H7 (cell line): Measurements from ENCODE around the gene RETNLB. TPM values are rescaled to one million over a fixed set of nuclear protein-coding genes. Genes with fewer than 3 reads are reported as not detected.

Experiments used
- DNase-seq: peaks from one replicate; pipeline ENCODE4 v3.0.0; 2012
- H3K27me3 ChIP-seq: 2 replicates; pipeline ENCODE4 v1.6.0; 2011; ENCODE audit warnings: mild to moderate bottlenecking, low read length; ENCODE audit not compliant: control insufficient read depth, insufficient read depth
- H3K36me3 ChIP-seq: replicated peaks from 2 replicates; pipeline ENCODE4 v1.5.1; 2011; ENCODE audit warnings: low read length; ENCODE audit not compliant: control insufficient read depth, insufficient read depth
- H3K4me3 ChIP-seq: 2 replicates; pipeline ENCODE4 v1.5.1; 2011; ENCODE audit warnings: low read depth, mild to moderate bottlenecking, control low read depth, low read length, moderate library complexity; ENCODE audit not compliant: insufficient read depth
- total RNA-seq: library from RNA; depleted of rRNA; stranded (reverse); fragments of >200 nt; shearing (Covaris generic); gene quantifications from 2 replicates; pipeline ENCODE4 v1.2.3, GENCODE V29; 2014; rRNA removed

Gene RETNLB
- total RNA-seq, 1 experiment from 2014 or later: not detected

DNA sequence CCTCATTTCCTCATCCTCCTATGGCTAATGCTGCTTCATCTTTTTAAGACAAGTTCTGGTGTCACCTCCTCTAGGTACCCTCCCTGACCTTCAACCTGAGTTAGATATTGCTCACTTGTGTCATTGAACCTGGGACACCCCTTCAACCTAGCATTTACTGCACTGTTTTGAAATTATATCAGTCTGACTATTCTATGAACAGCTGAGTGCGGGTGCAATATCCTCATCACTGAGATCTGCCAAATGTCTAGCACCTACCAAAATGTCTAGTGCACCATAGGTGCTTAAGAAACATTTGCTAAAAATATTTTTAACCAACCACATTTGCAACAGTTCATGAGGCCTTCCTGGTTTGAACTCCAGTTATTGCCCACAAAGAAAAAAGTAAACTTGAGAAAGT is 34.5 kb downstream of the RETNLB start:
- no peak overlapping the region for H3K4me3 ChIP-seq
- H3K36me3 ChIP-seq: no peaks in the 10 kb centered on the region
- no peaks in the 10 kb centered on the region for H3K27me3 ChIP-seq
- no peak for DNase-seq

DNA sequence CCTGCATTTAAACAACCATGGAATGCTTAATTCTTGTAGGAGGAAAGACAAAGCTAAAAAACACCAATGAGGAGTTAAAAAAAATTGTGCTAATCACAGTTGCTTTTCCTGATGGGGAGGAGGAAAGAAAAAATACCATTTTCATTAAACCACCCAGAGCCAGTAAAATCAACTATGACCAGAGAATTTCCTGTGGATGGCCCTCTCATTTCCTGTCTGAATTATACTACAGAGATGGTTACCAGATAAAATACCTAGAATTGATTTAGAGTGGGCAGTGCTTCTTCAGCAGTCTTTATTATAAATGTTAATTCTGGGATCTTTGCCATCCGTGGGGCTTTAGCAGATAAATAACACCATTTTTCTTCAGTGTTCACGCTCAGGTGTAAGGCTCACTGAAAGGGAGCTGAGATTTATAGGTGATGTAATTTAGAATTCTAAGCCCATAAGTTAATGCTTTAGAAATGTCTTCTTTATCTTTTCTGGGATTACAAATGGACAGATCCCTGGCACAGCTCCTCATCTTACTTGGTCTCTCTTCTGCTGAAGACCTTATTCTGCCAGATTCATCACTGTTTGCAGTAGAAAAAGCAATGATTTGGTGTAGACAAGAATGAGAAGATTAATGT is 37.9 kb downstream of the RETNLB start:
- H3K4me3 ChIP-seq: no peak overlapping the region
- H3K27me3 ChIP-seq: no peaks in the 10 kb centered on the region
- no peak for DNase-seq
- no peaks in the 10 kb centered on the region for H3K36me3 ChIP-seq

DNA sequence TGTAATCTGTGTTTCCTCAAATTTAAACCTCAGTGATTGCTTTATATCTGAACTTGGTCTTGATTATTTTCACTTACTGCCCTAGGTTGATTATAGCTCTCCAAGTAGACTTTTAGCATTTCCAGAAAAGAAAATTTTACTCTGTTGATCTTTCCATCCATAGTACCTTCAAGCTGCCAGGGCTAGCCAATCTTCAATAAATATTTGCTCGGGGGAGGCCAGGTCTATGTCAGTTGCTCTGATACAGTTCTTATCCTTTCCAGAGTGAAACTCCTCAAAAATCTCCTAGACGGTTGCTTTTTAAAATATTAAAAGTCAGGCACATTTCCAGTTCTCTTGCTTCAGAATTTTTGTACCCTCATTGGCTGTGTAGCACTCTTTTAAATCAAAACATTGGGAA is 38.8 kb downstream of the RETNLB start:
- H3K4me3 ChIP-seq: no peak overlapping the region
- H3K36me3 ChIP-seq: no peaks in the 10 kb centered on the region
- no peaks in the 10 kb centered on the region for H3K27me3 ChIP-seq
- no peak for DNase-seq

DNA sequence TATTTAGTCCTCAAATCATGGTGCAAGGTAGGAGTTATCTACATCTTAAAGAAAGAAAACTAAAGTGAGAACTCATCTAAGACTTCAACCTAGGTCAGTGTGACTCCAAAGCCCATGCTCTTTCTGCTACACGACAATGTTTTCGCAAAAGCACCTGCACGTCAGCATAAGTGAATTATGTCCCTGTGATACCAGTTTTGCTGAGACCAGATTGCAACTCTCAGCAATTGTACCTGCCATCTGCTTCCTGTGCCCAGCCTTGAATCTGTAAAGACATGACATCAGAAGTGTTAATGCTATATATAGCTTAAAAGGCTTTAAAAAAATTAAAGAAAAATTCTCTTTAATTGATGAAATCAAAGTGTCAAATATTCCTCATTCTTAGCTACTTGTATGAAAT is 43.4 kb downstream of the RETNLB start:
- Histone ChIP-seq H3K36me3 (no peaks in the 10 kb centered on the region), H3K27me3 (no peaks in the 10 kb centered on the region), H3K4me3 (no peak overlapping the region)
- no peak for DNase-seq

DNA sequence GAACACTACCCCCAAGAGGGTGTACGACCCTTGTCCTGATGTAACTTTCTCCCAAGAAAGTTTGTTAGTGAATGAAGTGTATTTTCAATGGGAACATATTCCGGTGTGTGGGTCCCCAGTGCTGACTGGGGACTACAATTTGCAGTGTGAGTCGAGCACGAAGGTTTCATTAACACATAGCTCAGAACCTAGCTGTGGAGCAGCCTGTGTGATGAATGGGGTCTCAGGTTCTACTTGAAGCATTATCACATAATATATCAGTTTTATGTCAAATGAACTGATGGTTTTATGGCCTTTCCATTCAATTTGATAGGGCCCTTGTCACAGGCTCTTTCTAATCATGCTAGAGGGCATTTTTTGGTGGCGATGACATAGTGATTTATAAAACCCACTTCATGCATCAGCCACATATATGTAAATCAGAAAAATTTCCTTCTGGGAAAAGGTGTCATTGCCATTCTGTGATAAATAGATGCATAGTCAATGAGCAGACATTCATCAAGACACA is 44.1 kb downstream of the RETNLB start:
- H3K4me3 ChIP-seq: no peak overlapping the region
- DNase-seq: no peak

More for the DNA sequence above, 44.1 kb downstream of the RETNLB start:
- no peaks in the 10 kb centered on the region for H3K36me3 ChIP-seq
- H3K27me3 ChIP-seq: no peaks in the 10 kb centered on the region

Other genes with a start within 250 kb of the RETNLB start
- 0.07 and 0.15 TPM in 2 replicates for gene MYH15, start 246.8 kb downstream of the RETNLB start, total RNA-seq
- 38.0 and 38.8 TPM in 2 replicates for gene CIP2A, start 168.0 kb downstream of the RETNLB start, total RNA-seq
- 14.5 and 22.6 TPM in 2 replicates for gene DZIP3, start 167.7 kb downstream of the RETNLB start, total RNA-seq
- not detected in 2 replicates for gene TRAT1, start 65.4 kb upstream of the RETNLB start, total RNA-seq
- gene GUCA1C, start 196.5 kb upstream of the RETNLB start, total RNA-seq: not detected in 2 replicates